ENCODE results near the gene ZNF511.

ZNF511 gene

DNA sequence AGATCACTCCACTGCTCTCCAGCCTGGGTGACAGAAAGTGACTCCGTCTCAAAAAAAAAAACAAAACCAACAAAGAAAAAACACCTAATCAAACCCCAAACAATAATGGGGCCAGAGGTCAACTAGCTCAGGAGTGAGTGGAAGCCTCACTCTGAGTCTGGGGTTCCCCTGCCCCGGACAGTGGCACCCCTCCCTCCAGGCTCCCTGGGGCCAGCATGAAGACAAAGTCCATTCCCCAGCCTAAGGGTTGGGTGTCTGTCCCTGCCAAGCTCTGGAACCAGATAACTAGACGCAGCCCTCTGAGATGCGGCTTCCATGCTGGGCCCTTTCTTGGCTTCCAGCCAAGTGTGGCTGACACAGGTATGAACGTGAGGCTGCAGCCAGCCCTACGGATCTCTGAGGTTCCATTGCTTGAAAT lies 50.8 kb downstream of the ZNF511 start:
- DNase-seq (ENCODE audit: low read depth), result no peak
- TF ChIP-seq, protein P1, sequence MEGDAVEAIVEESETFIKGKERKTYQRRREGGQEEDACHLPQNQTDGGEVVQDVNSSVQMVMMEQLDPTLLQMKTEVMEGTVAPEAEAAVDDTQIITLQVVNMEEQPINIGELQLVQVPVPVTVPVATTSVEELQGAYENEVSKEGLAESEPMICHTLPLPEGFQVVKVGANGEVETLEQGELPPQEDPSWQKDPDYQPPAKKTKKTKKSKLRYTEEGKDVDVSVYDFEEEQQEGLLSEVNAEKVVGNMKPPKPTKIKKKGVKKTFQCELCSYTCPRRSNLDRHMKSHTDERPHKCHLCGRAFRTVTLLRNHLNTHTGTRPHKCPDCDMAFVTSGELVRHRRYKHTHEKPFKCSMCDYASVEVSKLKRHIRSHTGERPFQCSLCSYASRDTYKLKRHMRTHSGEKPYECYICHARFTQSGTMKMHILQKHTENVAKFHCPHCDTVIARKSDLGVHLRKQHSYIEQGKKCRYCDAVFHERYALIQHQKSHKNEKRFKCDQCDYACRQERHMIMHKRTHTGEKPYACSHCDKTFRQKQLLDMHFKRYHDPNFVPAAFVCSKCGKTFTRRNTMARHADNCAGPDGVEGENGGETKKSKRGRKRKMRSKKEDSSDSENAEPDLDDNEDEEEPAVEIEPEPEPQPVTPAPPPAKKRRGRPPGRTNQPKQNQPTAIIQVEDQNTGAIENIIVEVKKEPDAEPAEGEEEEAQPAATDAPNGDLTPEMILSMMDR (conservative IDR thresholded peaks at IDR 0.05; ENCODE audit: low read depth, low read length), result no peak
- no peak overlapping the region for H3K4me3 ChIP-seq (ENCODE audit: low read depth, low read length)

DNA sequence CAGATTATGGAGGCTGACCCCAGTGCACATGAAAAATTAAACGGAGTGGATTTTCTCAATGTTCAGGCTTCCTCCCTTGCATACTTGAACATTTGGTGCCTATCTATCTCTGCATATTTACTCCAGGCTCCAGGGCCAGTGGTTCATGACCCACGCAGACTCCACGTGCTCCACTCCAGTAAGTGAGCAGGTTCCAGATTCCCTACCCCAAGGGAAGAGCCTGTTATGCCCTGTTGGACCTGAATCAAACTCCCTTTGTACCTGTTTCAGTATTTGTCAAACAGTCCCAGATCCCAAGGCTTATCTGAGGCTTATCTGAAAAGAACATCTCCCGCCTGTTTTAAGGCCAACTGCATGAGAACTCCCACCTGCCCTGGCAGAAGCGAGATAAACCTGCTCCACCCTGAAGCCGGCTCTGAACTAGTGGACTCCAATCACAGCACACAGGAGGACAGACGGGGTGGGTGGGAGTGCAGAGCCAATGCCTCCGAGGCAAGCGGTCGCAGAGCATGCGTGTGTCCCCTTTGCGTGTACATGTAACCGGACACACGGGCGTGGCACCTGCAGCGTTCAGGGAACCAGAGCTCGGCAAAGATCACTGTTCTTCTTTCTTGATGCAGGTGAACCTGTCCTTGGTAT lies 51.4 kb downstream of the ZNF511 start:
- no peak overlapping the region for H3K4me3 ChIP-seq (ENCODE audit: low read depth, low read length)
- DNase-seq (ENCODE audit: low read depth), result no peak
- TF ChIP-seq, protein P1 (conservative IDR thresholded peaks at IDR 0.05; ENCODE audit: low read depth, low read length), result no peak

DNA sequence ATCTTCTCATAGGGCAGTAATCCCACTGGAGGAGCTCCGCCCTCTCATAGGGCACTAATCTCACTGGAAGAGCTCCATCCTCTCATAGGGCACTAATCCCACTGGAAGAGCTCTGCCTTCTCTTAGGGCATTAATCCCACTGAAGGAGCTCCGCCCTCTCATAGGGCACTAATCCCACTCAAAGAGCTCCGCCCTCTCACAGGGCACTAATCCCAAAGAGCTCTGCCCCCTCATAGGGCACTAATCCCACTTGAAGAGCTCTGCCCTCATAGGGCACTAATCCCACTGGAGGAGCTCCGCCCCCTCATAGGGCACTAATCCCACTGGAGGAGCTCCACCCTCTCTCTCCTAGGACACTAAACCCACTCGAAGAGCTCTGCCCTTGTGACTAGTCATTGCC lies 52.5 kb downstream of the ZNF511 start:
- TF ChIP-seq, protein P1 (conservative IDR thresholded peaks at IDR 0.05; ENCODE audit: low read depth, low read length), result no peak
- H3K4me3 ChIP-seq (ENCODE audit: low read depth, low read length), result no peak overlapping the region
- DNase-seq (ENCODE audit: low read depth), result no peak

DNA sequence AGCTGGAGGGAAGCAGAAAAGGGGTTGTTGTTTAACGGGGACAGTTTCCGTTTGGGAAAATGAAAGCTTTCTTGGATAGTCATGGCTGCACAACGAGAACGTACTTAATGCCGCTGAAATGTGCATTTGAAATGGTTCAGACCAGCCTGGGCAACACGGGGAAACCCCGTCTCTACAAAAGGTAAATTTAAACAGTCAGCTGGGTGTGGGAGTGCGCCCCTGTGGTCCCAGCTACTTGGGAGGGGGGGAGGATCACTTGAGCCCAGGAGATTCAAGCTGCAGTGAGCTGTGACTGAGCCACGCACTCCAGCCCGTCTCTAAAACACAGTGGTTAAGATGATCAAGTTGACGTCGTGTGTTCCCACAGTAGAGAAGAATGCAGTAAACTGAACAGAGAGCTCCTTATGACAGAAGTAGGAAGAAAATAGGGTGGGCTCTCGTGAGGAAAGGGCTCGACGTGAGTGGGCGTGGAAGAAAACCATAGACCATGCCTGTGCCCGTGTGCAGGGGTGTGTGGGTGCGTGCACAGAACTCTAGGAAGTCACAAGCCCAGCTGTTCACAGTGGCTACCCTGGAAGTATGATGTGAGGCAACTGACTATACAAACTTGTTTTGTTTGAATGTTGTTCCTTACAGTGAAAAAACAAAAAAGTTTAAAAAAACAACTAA lies 53.2 kb downstream of the ZNF511 start:
- TF ChIP-seq, protein P1 (conservative IDR thresholded peaks at IDR 0.05; ENCODE audit: low read depth, low read length), result no peak
- DNase-seq (ENCODE audit: low read depth), result no peak
- no peak overlapping the region for H3K4me3 ChIP-seq (ENCODE audit: low read depth, low read length)
